ENCODE results near the gene XPR1.

The XPR1 gene

DNA sequence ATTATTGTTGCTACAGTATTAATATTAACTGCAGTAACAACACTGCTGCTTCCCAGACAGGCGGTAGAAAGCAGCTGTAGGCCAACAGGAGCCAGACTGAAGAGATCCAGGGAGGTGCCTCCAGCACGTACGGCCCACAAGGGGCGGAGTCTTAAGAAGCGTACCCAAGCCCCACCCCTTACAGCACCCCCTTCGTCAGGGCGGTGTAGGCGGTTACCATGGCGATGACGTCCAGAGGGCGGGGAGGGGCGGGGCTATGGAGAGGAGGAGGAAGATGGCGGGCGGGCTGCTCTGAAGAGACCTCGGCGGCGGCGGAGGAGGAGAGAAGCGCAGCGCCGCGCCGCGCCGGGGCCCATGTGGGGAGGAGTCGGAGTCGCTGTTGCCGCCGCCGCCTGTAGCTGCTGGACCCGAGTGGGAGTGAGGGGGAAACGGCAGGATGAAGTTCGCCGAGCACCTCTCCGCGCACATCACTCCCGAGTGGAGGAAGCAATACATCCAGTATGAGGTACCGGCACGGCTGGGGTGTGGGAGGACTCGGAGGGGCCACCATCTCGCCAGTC lies at the start of gene XPR1:
Gene XPR1 (plus strand): TSS at position 257 of the 560 bp plus-strand sequence. CDS start 180 bp downstream, at position 437.
- Mint-ChIP-seq H3K27ac (peak within 1 kb of the TSS; percentile 89), H3K36me3 (ENCODE audit: low read depth) (no peaks in the 10 kb centered on the region), H3K27me3 (ENCODE audit: low read depth) (peaks cover 6% of the 10 kb centered on the region), H3K9me3 (no peaks in the 10 kb centered on the region), H3K4me3 (no peak within 1 kb of the TSS), H3K4me1 (ENCODE audit: low read depth) (peaks cover 7% of the 10 kb centered on the region)
- DNase-seq (ENCODE audit: low spot score) = peak; percentile 90

DNA sequence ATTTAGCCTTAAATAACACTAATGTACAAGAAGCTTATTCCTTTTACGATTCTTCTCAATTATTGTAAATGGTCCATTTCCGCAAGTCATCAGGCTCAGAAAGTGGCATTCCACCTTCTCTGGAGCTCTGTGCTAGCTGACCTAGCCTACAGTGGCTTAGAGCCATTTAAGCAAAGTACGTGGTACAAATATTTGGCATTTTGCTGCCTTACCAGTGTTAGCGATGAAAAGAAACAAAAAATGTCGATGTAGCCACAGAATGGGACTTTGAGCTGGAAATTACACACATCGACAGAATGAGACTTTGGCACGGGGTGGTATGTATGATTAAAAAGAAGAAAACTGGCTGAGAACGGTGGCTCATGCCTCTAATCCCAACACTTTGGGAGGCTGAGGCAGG lies 47.0 kb upstream of the XPR1 start:
- Mint-ChIP-seq H3K27me3 (ENCODE audit: low read depth) (no peaks in the 10 kb centered on the region), H3K4me1 (ENCODE audit: low read depth) (peaks cover 20% of the 10 kb centered on the region), H3K9me3 (peaks cover 10% of the 10 kb centered on the region), H3K27ac (peak overlapping the region; percentile 91), H3K36me3 (ENCODE audit: low read depth) (no peaks in the 10 kb centered on the region), H3K4me3 (peak overlapping the region; percentile 75)
- no peak for DNase-seq (ENCODE audit: low spot score)

DNA sequence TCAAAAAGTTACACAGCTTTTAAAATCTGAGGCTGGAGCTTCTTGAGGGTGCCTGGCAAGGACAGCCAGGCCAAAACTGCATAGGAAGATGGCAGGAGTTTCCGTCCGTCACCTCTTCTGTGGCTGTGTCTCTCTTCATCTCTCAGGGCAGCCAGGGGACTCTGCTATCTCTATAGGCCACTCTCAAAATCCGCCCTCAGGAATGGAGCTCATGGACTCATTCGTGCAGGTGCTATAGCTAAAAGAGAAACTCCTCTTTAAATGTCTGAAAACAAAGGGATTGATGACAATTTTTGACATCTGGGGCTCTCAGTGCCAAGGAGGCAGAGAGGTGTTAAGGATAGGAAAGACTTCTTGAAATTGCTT lies 45.8 kb upstream of the XPR1 start:
- no peaks in the 10 kb centered on the region for H3K36me3 Mint-ChIP-seq (ENCODE audit: low read depth)
- no peaks in the 10 kb centered on the region for H3K27me3 Mint-ChIP-seq (ENCODE audit: low read depth)
- DNase-seq (ENCODE audit: low spot score) = no peak
- H3K4me1 Mint-ChIP-seq (ENCODE audit: low read depth) = peaks cover 20% of the 10 kb centered on the region
- peaks cover 10% of the 10 kb centered on the region for H3K9me3 Mint-ChIP-seq
- H3K4me3 Mint-ChIP-seq = peak overlapping the region; percentile 75
- H3K27ac Mint-ChIP-seq = peak overlapping the region; percentile 91

DNA sequence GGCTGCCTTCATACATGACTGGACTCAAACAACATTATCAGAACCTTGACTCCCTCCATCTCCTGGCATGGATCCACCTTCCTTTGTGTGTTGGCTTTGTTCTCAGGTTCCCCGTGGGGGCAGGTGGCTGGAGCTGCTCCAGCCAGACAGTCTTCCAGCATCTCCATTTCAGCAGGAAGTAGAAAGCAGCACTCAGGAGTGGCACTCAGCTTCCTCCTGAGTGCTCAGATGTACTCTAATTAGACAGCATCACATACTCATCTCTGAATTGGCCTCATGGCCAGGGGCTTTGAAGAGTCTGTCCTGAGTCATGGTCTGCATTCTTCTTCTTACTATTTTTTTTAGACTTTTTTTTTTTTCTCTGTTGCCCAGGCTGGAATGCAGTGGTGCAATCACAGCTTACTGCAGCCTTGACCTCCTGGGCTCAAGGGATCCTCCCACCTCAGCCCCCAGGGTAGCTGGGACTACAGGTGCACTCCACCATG lies 45.1 kb upstream of the XPR1 start:
- Mint-ChIP-seq H3K4me1 (ENCODE audit: low read depth) (peaks cover 20% of the 10 kb centered on the region), H3K9me3 (peaks cover 10% of the 10 kb centered on the region), H3K36me3 (ENCODE audit: low read depth) (no peaks in the 10 kb centered on the region), H3K27ac (peak overlapping the region; percentile 48), H3K4me3 (no peak overlapping the region), H3K27me3 (ENCODE audit: low read depth) (no peaks in the 10 kb centered on the region)
- no peak for DNase-seq (ENCODE audit: low spot score)

DNA sequence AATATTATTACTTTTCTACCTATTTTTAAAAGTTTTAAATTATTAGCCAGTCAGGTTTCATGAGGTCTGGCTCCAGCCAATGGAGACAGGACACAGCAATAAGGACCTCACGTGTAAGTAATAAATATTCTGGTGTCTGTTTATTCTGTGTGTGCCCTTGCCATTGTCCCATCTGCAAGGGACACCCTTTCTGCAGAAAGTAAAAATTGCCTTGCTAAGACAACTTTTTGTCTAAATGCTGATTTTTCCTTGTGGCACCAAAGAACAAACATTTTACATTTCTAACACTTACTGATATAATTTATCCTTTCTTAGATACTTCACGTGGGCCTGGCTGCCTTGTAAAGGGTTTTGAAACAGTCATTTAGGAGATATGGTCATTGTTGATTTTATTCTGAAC lies 43.7 kb upstream of the XPR1 start:
- no peaks in the 10 kb centered on the region for H3K36me3 Mint-ChIP-seq (ENCODE audit: low read depth)
- no peak overlapping the region for H3K4me3 Mint-ChIP-seq
- DNase-seq (ENCODE audit: low spot score) = no peak
- peaks cover 10% of the 10 kb centered on the region for H3K9me3 Mint-ChIP-seq
- peaks cover 20% of the 10 kb centered on the region for H3K4me1 Mint-ChIP-seq (ENCODE audit: low read depth)
- no peak overlapping the region for H3K27ac Mint-ChIP-seq
- no peaks in the 10 kb centered on the region for H3K27me3 Mint-ChIP-seq (ENCODE audit: low read depth)

DNA sequence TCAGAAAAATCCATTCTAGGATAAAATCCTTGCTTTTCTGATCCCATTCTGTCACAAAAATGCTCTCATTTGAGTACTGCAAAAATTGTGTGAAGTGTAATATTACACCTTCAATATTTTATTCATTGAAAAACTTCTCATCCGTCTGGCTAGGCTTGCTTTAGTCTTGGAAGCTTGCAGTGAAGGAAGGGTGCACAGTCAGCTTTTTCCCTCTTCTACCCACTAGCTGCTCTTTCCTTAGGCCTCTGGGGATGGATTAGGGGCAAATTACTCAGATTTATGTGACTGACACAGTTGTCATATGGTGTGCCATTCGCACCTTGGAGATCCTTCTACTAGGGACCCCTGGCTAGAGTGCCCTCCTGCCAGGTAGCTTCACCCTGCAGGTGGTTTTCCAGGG lies 40.9 kb upstream of the XPR1 start:
- no peak for DNase-seq (ENCODE audit: low spot score)
- H3K36me3 Mint-ChIP-seq (ENCODE audit: low read depth) = no peaks in the 10 kb centered on the region
- peaks cover 10% of the 10 kb centered on the region for H3K9me3 Mint-ChIP-seq
- no peak overlapping the region for H3K27ac Mint-ChIP-seq
- peaks cover 7% of the 10 kb centered on the region for H3K4me1 Mint-ChIP-seq (ENCODE audit: low read depth)
- H3K4me3 Mint-ChIP-seq = no peak overlapping the region
- peaks cover 4% of the 10 kb centered on the region for H3K27me3 Mint-ChIP-seq (ENCODE audit: low read depth)

DNA sequence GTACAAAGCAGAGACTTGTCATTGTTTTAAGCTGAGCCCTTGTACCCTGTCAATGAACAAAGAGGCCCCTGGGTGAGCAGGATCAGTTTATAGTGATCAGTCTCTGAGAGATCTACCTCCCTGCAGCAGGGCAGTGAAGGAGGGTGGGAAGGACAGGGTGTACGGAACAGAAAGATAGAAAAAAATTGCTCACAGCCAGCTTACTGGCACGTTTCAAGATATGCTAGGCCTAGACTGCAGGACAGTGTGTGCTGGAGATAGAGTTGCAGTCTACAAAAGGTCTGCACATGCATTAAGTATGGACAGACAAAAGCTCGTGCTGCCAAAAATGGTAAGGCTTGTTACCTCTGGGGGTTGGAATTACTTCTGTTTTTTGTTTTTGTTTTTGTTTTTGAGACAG lies 38.4 kb upstream of the XPR1 start:
- H3K27ac Mint-ChIP-seq = no peak overlapping the region
- no peaks in the 10 kb centered on the region for H3K36me3 Mint-ChIP-seq (ENCODE audit: low read depth)
- no peaks in the 10 kb centered on the region for H3K4me1 Mint-ChIP-seq (ENCODE audit: low read depth)
- H3K4me3 Mint-ChIP-seq = no peak overlapping the region
- peaks cover 1% of the 10 kb centered on the region for H3K9me3 Mint-ChIP-seq
- H3K27me3 Mint-ChIP-seq (ENCODE audit: low read depth) = peaks cover 12% of the 10 kb centered on the region
- DNase-seq (ENCODE audit: low spot score) = no peak

DNA sequence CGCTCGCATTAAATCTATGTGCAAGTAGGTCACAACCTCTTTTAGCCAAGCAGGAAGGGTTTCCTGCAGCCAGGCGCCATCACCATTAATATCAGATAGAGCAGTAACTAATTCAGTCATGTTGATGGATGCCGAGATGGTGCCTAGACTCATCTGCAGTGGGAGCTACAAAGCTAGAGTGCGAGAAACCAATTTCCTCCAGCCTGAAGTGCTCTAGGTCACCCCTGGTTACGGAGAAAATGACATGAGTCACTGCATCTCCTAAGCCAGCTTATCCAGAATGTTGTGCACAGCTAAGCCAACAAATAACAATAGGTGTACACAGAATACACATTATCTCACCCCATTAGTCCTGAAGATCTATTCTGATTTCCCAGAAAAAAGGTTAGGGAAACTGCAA lies 37.1 kb upstream of the XPR1 start:
- H3K9me3 Mint-ChIP-seq = no peaks in the 10 kb centered on the region
- no peak overlapping the region for H3K27ac Mint-ChIP-seq
- no peaks in the 10 kb centered on the region for H3K4me1 Mint-ChIP-seq (ENCODE audit: low read depth)
- no peak for DNase-seq (ENCODE audit: low spot score)
- H3K27me3 Mint-ChIP-seq (ENCODE audit: low read depth) = peaks cover 15% of the 10 kb centered on the region
- H3K36me3 Mint-ChIP-seq (ENCODE audit: low read depth) = no peaks in the 10 kb centered on the region
- H3K4me3 Mint-ChIP-seq = no peak overlapping the region

DNA sequence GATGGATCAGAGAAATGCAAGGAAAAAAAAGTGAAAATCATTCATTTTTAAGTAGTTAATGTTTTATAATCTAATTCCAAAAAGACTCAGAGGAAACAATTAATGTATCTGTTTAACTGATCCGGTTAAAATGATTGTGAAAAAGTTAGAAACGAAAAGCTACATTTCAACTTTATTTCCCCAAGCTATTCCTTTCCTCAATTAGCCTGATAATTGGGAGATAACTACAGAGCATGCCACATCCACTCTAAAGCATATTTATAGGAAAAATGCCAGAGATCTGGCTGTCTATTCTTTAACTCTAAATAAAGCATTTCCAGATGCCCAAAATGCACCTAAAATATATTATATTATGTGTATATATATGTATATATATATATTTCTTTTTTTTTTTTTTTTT lies 35.9 kb upstream of the XPR1 start:
- DNase-seq (ENCODE audit: low spot score) = no peak
- Mint-ChIP-seq H3K4me3 (no peak overlapping the region), H3K9me3 (no peaks in the 10 kb centered on the region), H3K27ac (no peak overlapping the region), H3K36me3 (ENCODE audit: low read depth) (no peaks in the 10 kb centered on the region), H3K4me1 (ENCODE audit: low read depth) (no peaks in the 10 kb centered on the region), H3K27me3 (ENCODE audit: low read depth) (peaks cover 18% of the 10 kb centered on the region)

DNA sequence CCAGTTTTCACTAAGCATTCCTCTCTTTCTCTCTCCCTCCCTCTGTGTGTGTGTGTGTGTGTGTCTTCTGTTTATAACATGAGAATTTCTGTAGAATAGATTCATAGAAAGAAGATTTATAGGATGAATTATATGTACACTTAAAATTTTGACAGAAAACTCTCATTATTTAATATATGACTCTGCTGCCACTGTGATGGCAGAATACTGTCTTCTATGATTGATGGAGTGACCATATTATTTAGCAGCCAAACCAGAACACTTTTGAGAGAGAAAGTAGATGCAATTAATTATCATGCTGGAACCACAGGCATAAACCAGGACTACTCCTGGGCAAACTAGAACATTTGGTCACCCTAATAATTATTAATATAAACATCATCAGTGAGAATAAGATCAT lies 34.3 kb upstream of the XPR1 start:
- H3K27me3 Mint-ChIP-seq (ENCODE audit: low read depth) = peaks cover 18% of the 10 kb centered on the region
- H3K27ac Mint-ChIP-seq = no peak overlapping the region

DNA sequence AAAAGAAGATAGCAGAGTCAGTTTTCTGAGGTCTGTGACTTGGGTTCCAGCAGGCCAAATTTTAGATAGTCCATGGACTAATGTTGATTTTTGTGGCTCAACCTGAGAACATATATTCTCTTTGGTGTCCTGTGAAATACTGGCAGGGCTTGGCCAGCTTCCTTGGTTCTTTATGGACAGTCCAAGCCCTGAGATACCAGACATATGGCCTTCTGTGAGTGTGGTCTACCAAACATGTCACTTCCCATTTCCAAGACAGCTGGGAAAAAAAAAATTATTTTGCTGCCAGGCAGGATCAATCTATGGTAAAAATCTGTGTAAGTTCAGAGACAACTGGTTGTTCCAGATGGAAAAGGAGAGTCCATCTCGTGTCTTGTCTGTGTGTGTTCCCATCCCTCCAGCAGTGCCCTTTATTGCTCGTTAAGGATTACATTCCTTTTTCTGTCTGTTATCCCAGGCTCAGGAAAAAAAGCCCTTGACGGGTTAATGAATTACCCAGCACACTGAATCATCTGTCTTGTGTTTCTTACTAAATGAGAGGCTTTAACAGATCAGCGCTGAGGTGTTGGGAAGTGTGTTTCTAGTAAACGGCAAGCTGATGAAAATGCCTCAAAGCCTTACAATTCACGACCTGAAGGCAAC lies 33.4 kb upstream of the XPR1 start:
- Mint-ChIP-seq H3K9me3 (no peaks in the 10 kb centered on the region), H3K27ac (no peak overlapping the region), H3K4me1 (ENCODE audit: low read depth) (no peaks in the 10 kb centered on the region), H3K36me3 (ENCODE audit: low read depth) (no peaks in the 10 kb centered on the region), H3K4me3 (no peak overlapping the region), H3K27me3 (ENCODE audit: low read depth) (peaks cover 18% of the 10 kb centered on the region)
- DNase-seq (ENCODE audit: low spot score) = no peak

More for the DNA sequence above, 34.3 kb upstream of the XPR1 start:
- Mint-ChIP-seq H3K9me3 (no peaks in the 10 kb centered on the region), H3K4me3 (no peak overlapping the region), H3K36me3 (ENCODE audit: low read depth) (no peaks in the 10 kb centered on the region), H3K4me1 (ENCODE audit: low read depth) (no peaks in the 10 kb centered on the region)
- no peak for DNase-seq (ENCODE audit: low spot score)

DNA sequence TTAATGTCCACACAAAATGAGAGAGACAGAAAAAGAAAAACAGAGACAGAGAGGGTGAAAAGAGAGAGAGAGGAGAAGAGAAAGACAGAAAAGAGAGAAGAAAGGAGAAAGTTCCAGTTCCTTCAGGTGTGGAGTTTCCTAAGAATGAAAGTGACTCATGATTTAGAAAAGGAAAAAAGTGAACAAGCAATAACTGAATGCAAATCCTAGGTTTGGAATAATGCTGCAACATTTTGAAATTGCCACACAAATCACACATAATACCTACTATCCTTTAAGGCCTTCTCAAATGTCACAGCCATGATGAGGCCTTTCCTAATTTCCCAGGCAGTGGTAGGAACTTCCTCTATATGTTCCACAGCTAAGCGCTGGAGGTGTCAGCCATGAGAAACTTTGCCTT lies 31.5 kb upstream of the XPR1 start:
- Mint-ChIP-seq H3K9me3 (no peaks in the 10 kb centered on the region), H3K4me3 (no peak overlapping the region), H3K27me3 (ENCODE audit: low read depth) (peaks cover 15% of the 10 kb centered on the region), H3K27ac (peak overlapping the region; percentile 46), H3K36me3 (ENCODE audit: low read depth) (no peaks in the 10 kb centered on the region), H3K4me1 (ENCODE audit: low read depth) (no peaks in the 10 kb centered on the region)
- no peak for DNase-seq (ENCODE audit: low spot score)

DNA sequence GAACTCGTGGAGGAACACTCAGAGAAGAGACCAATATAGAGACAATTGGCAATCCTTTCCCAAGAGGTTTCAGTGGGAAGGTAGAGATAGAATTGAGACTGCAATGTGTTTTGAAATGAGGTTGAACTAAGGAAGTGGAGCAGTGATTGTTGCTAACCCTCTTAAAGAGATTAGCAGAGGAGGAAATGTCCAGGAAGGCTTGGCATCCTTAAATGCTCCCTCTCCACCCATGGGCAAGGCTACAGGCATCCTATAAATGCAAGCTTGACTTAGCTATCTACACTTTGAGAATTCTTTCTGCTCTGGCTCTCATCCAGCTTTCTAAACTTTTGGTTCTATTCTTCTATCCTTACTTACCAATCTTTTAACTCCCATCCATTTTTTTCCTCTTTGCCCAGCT lies 30.3 kb upstream of the XPR1 start:
- no peak overlapping the region for H3K4me3 Mint-ChIP-seq
- no peak for DNase-seq (ENCODE audit: low spot score)
- no peak overlapping the region for H3K27ac Mint-ChIP-seq
- no peaks in the 10 kb centered on the region for H3K36me3 Mint-ChIP-seq (ENCODE audit: low read depth)
- no peaks in the 10 kb centered on the region for H3K4me1 Mint-ChIP-seq (ENCODE audit: low read depth)
- no peaks in the 10 kb centered on the region for H3K9me3 Mint-ChIP-seq
- H3K27me3 Mint-ChIP-seq (ENCODE audit: low read depth) = peaks cover 14% of the 10 kb centered on the region

DNA sequence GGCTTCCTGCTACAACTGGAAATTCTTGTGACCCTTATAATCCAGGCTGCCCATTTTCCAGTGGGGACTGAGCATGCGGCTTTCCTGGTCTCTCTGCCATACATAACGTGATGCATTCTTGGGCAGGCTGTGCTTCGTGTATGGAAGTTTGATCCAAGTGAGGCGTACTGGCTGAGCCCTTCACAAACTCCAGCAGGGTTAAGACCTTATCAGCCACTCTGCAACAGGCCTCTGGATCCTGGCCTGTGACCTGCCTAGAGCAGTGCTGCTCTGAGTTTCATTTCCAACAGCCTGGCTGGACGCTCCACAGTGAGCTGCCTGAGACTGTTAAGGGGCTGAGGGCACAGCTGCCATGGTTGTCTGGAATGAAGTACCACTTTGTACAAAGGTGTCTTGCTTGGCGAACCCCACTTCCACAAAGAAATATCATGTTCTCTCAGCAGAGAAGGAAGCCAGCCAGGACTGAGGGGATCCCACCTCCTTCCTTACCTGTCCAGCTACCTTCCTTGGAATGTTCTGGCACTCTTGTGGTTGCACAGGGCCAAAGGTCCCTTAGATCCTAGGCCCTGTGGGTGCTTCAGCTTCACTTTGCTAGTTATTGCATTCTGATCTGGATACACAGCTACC lies 28.5 kb upstream of the XPR1 start:
- Mint-ChIP-seq H3K4me3 (no peak overlapping the region), H3K4me1 (ENCODE audit: low read depth) (no peaks in the 10 kb centered on the region), H3K27me3 (ENCODE audit: low read depth) (peaks cover 6% of the 10 kb centered on the region), H3K27ac (no peak overlapping the region), H3K36me3 (ENCODE audit: low read depth) (no peaks in the 10 kb centered on the region), H3K9me3 (no peaks in the 10 kb centered on the region)
- DNase-seq (ENCODE audit: low spot score) = no peak
